Upper lobe of left lung (tissue), 6 donors: ENCODE data around the gene PDE9A. TPM values are rescaled to one million over a fixed set of nuclear protein-coding genes. Genes with fewer than 3 reads are reported as not detected.

Experiments
- ATAC-seq, 2 donors: fragments of 200-7000 bp; cut with Tn5 transposase; one replicate each; pipeline ENCODE4 v1.9.1; 2022; ENCODE audit warnings: mild to moderate bottlenecking in 2 of 2, moderate library complexity in 2 of 2; ENCODE audit not compliant: low FRiP score in 2 of 2
- DNase-seq, 2 donors: peaks; one replicate each; pipeline ENCODE4 v3.0.0-alpha.2; 2019 to 2020
- H3K27ac ChIP-seq, 4 donors: fragments of 200-600 bp; sonication (generic); one replicate each; pipeline ENCODE4 v1.5.1; 2016 to 2019
- H3K27me3 ChIP-seq, 4 donors: fragments of 200-600 bp; sonication (generic); one replicate each; pipeline ENCODE4 v1.5.1; 2017 to 2019
- H3K36me3 ChIP-seq, 4 donors: fragments of 200-600 bp; sonication (generic); one replicate each; pipeline ENCODE4 v1.5.1; 2016 to 2019
- H3K4me1 ChIP-seq, 4 donors: fragments of 200-600 bp; sonication (generic); one replicate each; pipeline ENCODE4 v1.5.1; 2018 to 2019
- H3K4me3 ChIP-seq, 4 donors: fragments of 200-600 bp; sonication (generic); one replicate each; pipeline ENCODE4 v1.5.1; 2017 to 2019; ENCODE audit warnings: mild to moderate bottlenecking in 2 of 4, moderate library complexity in 1 of 4
- H3K9me3 ChIP-seq, 4 donors: fragments of 200-600 bp; sonication (generic); one replicate each; pipeline ENCODE4 v1.5.1; 2018 to 2019
- EP300 ChIP-seq, 4 donors: sonication (generic); formaldehyde crosslinking; IDR thresholded peaks; one replicate each; pipeline ENCODE4 v1.5.1; 2017; ENCODE audit warnings: antibody characterized with exemption in 4 of 4, control low read depth in 2 of 4
- POLR2A ChIP-seq, 4 donors: fragments of 450-650 bp; IDR thresholded peaks; one replicate each; pipeline ENCODE4 v1.5.1; 2016 to 2017; ENCODE audit warnings: antibody characterized with exemption in 4 of 4, mild to moderate bottlenecking in 2 of 4
- POLR2AphosphoS5 ChIP-seq, 2 donors: sonication (generic); formaldehyde crosslinking; IDR thresholded peaks; one replicate each; pipeline ENCODE4 v1.5.1; 2017; ENCODE audit warnings: antibody characterized with exemption in 2 of 2
- WGBS, 2 donors: methylation state at CpG; one replicate each; pipeline ENCODE4 v1.1.5; 2017 to 2018; 5-methylcytosine and 5-hydroxymethylcytosine counted together
- total RNA-seq, 6 donors: library from RNA; depleted of rRNA in 4 of 6; stranded (reverse); fragments of >200 nt in 4 of 6; gene quantifications; one replicate each; pipeline versions ENCODE4 v1.1.0 to v1.2.1, GENCODE V29; 2016 to 2021
- TF ChIP-seq, protein P1 (sequence below), 6 experiments: fragments of 450-650 bp in 4 of 6; fragments of 200-600 bp in 2 of 6; sonication (generic) in 2 of 6; IDR thresholded peaks; one replicate each; pipeline ENCODE4 v1.5.1; 2016 to 2019; ENCODE audit warnings: antibody characterized with exemption in 6 of 6
- donor health status: DM: no; HTN: no; CAD: no; lungs with moderate emphysema.
- donor health status: DM: no; HTN: yes; CAD: no; lungs with severe emphysema.

Gene PDE9A
- total RNA-seq, 6 donors from 2014 or later, result 4.0 to 12.4 (median 6.6) TPM

DNA sequence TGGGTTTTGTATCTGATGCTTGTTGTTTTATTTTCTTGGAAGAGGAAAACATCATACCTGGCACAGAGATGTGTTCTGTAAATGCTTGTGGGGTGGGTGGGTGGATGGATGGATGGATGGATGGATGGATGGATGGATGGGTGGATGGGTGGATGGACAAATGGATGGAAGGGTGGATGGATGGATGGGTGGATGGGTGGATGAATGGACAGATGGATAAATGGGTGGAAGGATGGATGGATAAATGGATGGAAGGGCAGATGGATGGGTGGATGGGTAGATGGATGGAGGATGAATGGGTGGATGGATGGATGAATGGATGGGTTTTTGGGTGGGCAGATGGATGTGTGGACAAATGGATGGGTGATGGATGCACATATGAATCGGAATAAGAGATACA lies 111.5 kb downstream of the PDE9A start:
- Histone ChIP-seq H3K36me3 (peaks cover 0 to 16% (median 8%) of the 10 kb centered on the region in 4 donors), H3K4me1 (no peaks in the 10 kb centered on the region), H3K27me3 (no peaks in the 10 kb centered on the region), H3K9me3 (no peaks in the 10 kb centered on the region), H3K4me3 (no peak overlapping the region), H3K27ac (no peak overlapping the region)
- ATAC-seq (no peak), DNase-seq (no peak)
- TF ChIP-seq POLR2AphosphoS5 (IDR thresholded peaks at IDR 0.05) (no peak), EP300 (IDR thresholded peaks at IDR 0.05) (no peak), POLR2A (IDR thresholded peaks at IDR 0.05) (no peak)
- TF ChIP-seq, protein P1, sequence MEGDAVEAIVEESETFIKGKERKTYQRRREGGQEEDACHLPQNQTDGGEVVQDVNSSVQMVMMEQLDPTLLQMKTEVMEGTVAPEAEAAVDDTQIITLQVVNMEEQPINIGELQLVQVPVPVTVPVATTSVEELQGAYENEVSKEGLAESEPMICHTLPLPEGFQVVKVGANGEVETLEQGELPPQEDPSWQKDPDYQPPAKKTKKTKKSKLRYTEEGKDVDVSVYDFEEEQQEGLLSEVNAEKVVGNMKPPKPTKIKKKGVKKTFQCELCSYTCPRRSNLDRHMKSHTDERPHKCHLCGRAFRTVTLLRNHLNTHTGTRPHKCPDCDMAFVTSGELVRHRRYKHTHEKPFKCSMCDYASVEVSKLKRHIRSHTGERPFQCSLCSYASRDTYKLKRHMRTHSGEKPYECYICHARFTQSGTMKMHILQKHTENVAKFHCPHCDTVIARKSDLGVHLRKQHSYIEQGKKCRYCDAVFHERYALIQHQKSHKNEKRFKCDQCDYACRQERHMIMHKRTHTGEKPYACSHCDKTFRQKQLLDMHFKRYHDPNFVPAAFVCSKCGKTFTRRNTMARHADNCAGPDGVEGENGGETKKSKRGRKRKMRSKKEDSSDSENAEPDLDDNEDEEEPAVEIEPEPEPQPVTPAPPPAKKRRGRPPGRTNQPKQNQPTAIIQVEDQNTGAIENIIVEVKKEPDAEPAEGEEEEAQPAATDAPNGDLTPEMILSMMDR (IDR thresholded peaks at IDR 0.05), result no peak
- WGBS, 2 donors, result 96 to 100% methylated on average over 1 of the region's 1 CpG

DNA sequence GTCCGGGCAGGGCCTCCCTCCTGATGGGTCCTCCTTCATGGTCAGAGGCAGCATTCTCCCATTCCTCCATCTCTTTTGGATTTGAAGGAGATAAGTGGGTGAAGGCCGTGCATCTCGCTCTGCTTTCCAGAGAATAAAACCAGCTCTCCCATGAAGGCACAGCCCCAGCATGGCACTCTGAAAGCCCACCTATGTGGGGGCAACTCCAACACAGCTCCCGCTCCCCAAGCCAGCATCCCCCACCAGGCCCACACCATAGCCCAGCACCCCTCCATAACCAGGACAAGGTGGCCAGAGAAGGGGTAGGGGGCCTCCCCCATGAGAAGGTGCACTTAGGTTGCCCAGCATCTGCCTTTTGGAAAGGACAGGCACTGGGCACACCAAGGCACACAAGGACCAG lies 112.2 kb downstream of the PDE9A start:
- TF ChIP-seq EP300 (IDR thresholded peaks at IDR 0.05) (no peak), POLR2AphosphoS5 (IDR thresholded peaks at IDR 0.05) (no peak), POLR2A (IDR thresholded peaks at IDR 0.05) (no peak)
- TF ChIP-seq, protein P1 (IDR thresholded peaks at IDR 0.05), result no peak
- Histone ChIP-seq H3K9me3 (no peaks in the 10 kb centered on the region), H3K27ac (no peak overlapping the region), H3K4me1 (no peaks in the 10 kb centered on the region), H3K4me3 (no peak overlapping the region), H3K36me3 (peaks cover 0 to 24% (median 10%) of the 10 kb centered on the region in 4 donors), H3K27me3 (no peaks in the 10 kb centered on the region)
- DNase-seq, result no peak
- 97 to 98% methylated on average over 4 of the region's 4 CpGs for WGBS, 2 donors
- ATAC-seq, result no peak

DNA sequence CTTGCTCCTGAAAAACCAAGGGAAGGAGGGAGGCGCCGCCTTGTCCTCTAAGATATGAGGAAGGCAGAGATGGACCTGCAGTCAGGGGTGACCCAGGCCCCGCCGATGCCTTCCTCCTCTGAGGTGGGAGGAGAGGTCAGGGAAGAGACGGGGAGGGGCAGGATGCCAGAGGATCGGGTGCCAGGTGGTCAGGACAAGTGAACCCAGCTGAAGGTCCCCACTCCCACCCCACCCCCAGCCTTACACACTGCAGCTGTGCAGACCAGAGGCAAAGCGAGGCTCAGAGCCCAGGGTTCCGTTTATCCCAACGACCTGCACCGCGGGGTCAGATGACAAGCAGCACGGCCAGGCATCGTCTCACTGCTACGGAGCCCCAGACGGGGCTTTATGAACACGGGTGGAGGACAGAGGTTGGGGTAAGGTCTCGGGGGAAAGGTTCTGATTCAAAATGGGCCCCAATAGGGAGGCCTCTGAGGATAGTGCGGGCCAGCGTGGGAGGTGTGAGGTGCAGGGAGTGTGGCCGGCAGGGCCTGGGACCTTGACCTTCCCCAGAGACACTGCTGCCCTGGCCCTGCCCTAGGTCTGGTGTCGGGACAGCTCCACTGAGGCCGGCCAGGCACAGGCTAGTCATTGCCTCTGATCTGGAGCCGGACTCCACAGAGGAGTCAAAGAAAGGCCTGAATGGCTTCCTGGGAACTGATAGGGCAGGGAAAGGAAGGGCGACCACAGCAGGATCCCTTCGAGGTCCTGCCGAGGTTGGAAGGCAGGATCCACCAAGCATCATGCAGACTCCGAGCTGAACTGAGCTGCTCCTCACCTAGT lies 113.5 kb downstream of the PDE9A start:
- 89% methylated on average over 21 to 24 of the region's 27 CpGs for WGBS, 2 donors
- TF ChIP-seq, protein P1 (IDR thresholded peaks at IDR 0.05), result no peak
- no peak for TF ChIP-seq EP300 (IDR thresholded peaks at IDR 0.05)
- TF ChIP-seq POLR2AphosphoS5 (IDR thresholded peaks at IDR 0.05), result no peak
- TF ChIP-seq POLR2A (IDR thresholded peaks at IDR 0.05), result no peak
- Histone ChIP-seq H3K4me1 (no peaks in the 10 kb centered on the region), H3K4me3 (no peak overlapping the region), H3K27me3 (no peaks in the 10 kb centered on the region), H3K9me3 (no peaks in the 10 kb centered on the region), H3K27ac (no peak overlapping the region), H3K36me3 (peaks cover 0 to 28% (median 12%) of the 10 kb centered on the region in 4 donors)
- ATAC-seq (no peak), DNase-seq (no peak)

DNA sequence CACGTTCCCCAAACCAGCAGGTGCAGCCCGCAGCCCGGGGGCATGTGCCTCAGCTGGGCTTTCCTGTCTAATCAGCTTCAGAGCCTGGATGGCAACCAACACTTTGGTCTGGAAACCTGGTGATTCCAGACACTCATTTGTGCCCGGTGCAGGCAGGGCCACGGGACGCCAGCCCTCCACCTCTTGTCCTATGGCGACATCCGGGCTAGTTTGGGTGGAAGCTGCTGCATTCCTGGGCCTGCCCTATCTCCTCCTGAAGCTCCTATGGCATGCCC lies 114.1 kb downstream of the PDE9A start:
- no peaks in the 10 kb centered on the region for H3K4me1 ChIP-seq
- WGBS, 2 donors, result 93 to 100% methylated on average over 5 to 8 of the region's 8 CpGs
- no peaks in the 10 kb centered on the region for H3K27me3 ChIP-seq
- no peaks in the 10 kb centered on the region for H3K9me3 ChIP-seq
- H3K4me3 ChIP-seq, result no peak overlapping the region
- DNase-seq (peak in 1 of 2 donors; percentile 66), ATAC-seq (no peak)
- no peak overlapping the region for H3K27ac ChIP-seq
- no peak for TF ChIP-seq POLR2AphosphoS5 (IDR thresholded peaks at IDR 0.05)
- no peak for TF ChIP-seq POLR2A (IDR thresholded peaks at IDR 0.05)
- no peak for TF ChIP-seq EP300 (IDR thresholded peaks at IDR 0.05)
- TF ChIP-seq, protein P1 (IDR thresholded peaks at IDR 0.05), result no peak
- peaks cover 0 to 28% (median 12%) of the 10 kb centered on the region in 4 donors for H3K36me3 ChIP-seq
